Panc1 (cell line): ENCODE results near the gene TLE3. TPM values are rescaled to one million over a fixed set of nuclear protein-coding genes. Genes with fewer than 3 reads are reported as not detected.

Experiments
- ATAC-seq: fragments of 200-7000 bp; cut with Tn5 transposase; 2 replicates; pipeline ENCODE4 v1.9.1; 2020; ENCODE audit warnings: mild to moderate bottlenecking, moderate library complexity
- BruUV-seq: library from RNA; stranded (reverse); fragments of 400-500 nt; replicated peaks from 2 replicates; lab custom pipeline; 2021; lab: Mats Ljungman, UMichigan
- CTCF ChIA-PET: fragments of 300-600 bp; sonication (Branson Sonifier 250); formaldehyde crosslinking; loops from one replicate; lab custom pipeline; 2022; ENCODE audit warnings: antibody characterized with exemption; lab: Charles Lee
- POLR2A ChIA-PET: fragments of 300-600 bp; sonication (Branson Sonifier 250); formaldehyde crosslinking; loops from one replicate; lab custom pipeline; 2022; ENCODE audit warnings: antibody characterized with exemption; lab: Charles Lee
- DNase-seq: peaks from one replicate; pipeline ENCODE4 v3.0.0-alpha.2; 2010; ENCODE audit warnings: low read depth, low spot score
- H3K27ac ChIP-seq: 2 replicates; pipeline ENCODE4 v1.5.1; 2011; ENCODE audit warnings: mild to moderate bottlenecking, low read length, inconsistent platforms
- H3K27me3 ChIP-seq: fragments of 200-500 bp; sonication (Bioruptor generic); 2 replicates; pipeline ENCODE4 v1.6.0; 2014; ENCODE audit warnings: low read length, inconsistent platforms; ENCODE audit not compliant: control insufficient read depth, insufficient read depth
- H3K36me3 ChIP-seq: fragments of 200-500 bp; sonication (Bioruptor generic); 2 replicates; pipeline ENCODE4 v1.5.1; 2014; ENCODE audit warnings: inconsistent platforms, mild to moderate bottlenecking, low read length, moderate library complexity; ENCODE audit not compliant: control insufficient read depth, insufficient read depth
- H3K4me1 ChIP-seq: 2 replicates; pipeline ENCODE4 v1.5.1; 2011; ENCODE audit warnings: inconsistent platforms, mild to moderate bottlenecking, low read length, moderate library complexity; ENCODE audit not compliant: control insufficient read depth, insufficient read depth
- H3K4me3 ChIP-seq, 2 experiments: 2 replicates each; pipeline ENCODE4 v1.5.1; 2011 to 2012; ENCODE audit warnings: low read depth in 2 of 2, low read length in 2 of 2, mild to moderate bottlenecking in 2 of 2, inconsistent platforms in 1 of 2, moderate library complexity in 1 of 2
- H3K9me3 ChIP-seq: fragments of 200-500 bp; sonication (Bioruptor generic); 2 replicates; pipeline ENCODE4 v1.5.1; 2014; ENCODE audit warnings: low read depth, mild to moderate bottlenecking, inconsistent platforms, low read length, moderate library complexity; ENCODE audit not compliant: control insufficient read depth, insufficient read depth
- CTCF ChIP-seq: fragments of 450-650 bp; IDR thresholded peaks from 2 replicates; pipeline ENCODE4 v1.5.1; 2017; ENCODE audit warnings: mild to moderate bottlenecking
- POLR2AphosphoS5 ChIP-seq: IDR thresholded peaks from 2 replicates; pipeline ENCODE4 v1.6.1; 2012; ENCODE audit warnings: mild to moderate bottlenecking, low read depth, low read length, moderate library complexity
- SIN3A ChIP-seq: IDR thresholded peaks from 2 replicates; pipeline ENCODE4 v1.6.1; 2012; ENCODE audit warnings: low read depth, mild to moderate bottlenecking, low read length, moderate library complexity, borderline replicate concordance; ENCODE audit not compliant: insufficient read depth
- TCF7L2 ChIP-seq: IDR thresholded peaks from 2 replicates; pipeline ENCODE4 v1.6.1; 2011; ENCODE audit warnings: mild to moderate bottlenecking, low read depth, low read length, inconsistent platforms
- in situ Hi-C: cut with HindIII; loops from 2 replicates; pipeline ENCODE4 v1.10.0; 2016; ENCODE audit warnings: low sequenced_read_pairs, low pct_unique_long_range_greater_than_20kb
- intact Hi-C: fragments of 100-400 bp; cut with micrococcal nuclease; formaldehyde crosslinking; loops from one replicate; pipeline ENCODE4 v1.10.0; 2022; ENCODE audit not compliant: unreplicated experiment
- total RNA-seq: library from RNA; stranded (reverse); gene quantifications from one replicate; pipeline ENCODE4 v1.2.1, GENCODE V29; 2021; ENCODE audit not compliant: unreplicated experiment
- TF ChIP-seq, protein P1 (sequence below), 2 experiments: IDR thresholded peaks; 2 replicates each; pipeline ENCODE4 v1.6.1; 2011 to 2012; ENCODE audit warnings: low read depth in 2 of 2, control low read depth in 1 of 2, low read length in 1 of 2, mild to moderate bottlenecking in 1 of 2, moderate library complexity in 1 of 2; ENCODE audit not compliant: insufficient read depth in 1 of 2

TLE3 gene
- total RNA-seq, 1 experiment from 2014 or later = 132 TPM

- H3K27me3 ChIP-seq = no peaks in the 10 kb centered on the region
- H3K36me3 ChIP-seq = peaks cover 26% of the 10 kb centered on the region
- no peak overlapping the region for H3K27ac ChIP-seq
- no peaks in the 10 kb centered on the region for H3K9me3 ChIP-seq
- DNase-seq = no peak
- TF ChIP-seq, protein P1, sequence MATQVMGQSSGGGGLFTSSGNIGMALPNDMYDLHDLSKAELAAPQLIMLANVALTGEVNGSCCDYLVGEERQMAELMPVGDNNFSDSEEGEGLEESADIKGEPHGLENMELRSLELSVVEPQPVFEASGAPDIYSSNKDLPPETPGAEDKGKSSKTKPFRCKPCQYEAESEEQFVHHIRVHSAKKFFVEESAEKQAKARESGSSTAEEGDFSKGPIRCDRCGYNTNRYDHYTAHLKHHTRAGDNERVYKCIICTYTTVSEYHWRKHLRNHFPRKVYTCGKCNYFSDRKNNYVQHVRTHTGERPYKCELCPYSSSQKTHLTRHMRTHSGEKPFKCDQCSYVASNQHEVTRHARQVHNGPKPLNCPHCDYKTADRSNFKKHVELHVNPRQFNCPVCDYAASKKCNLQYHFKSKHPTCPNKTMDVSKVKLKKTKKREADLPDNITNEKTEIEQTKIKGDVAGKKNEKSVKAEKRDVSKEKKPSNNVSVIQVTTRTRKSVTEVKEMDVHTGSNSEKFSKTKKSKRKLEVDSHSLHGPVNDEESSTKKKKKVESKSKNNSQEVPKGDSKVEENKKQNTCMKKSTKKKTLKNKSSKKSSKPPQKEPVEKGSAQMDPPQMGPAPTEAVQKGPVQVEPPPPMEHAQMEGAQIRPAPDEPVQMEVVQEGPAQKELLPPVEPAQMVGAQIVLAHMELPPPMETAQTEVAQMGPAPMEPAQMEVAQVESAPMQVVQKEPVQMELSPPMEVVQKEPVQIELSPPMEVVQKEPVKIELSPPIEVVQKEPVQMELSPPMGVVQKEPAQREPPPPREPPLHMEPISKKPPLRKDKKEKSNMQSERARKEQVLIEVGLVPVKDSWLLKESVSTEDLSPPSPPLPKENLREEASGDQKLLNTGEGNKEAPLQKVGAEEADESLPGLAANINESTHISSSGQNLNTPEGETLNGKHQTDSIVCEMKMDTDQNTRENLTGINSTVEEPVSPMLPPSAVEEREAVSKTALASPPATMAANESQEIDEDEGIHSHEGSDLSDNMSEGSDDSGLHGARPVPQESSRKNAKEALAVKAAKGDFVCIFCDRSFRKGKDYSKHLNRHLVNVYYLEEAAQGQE (IDR thresholded peaks at IDR 0.05; ENCODE audit: insufficient read depth in 1 of 2, low read depth in 2 of 2, low read length in 1 of 2) = no peak
- no peak for ATAC-seq
- ChIA-PET CTCF (no interaction called here), POLR2A (no interaction called here)
- intact Hi-C loops (no loop called here), in situ Hi-C loops (no loop called here)
- BruUV-seq = no TSS peak
- no peak overlapping the region for H3K4me3 ChIP-seq
- H3K4me1 ChIP-seq = peaks cover 2% of the 10 kb centered on the region; the same call in 1 of the 2 replicates
Measured at GRCh38 chr15:70074380-70074779, 23.3 kb downstream of the TLE3 start.

GRCh38 chr15:70072479-70072878, 25.2 kb downstream of the TLE3 start:
- Histone ChIP-seq H3K27me3 (no peaks in the 10 kb centered on the region), H3K27ac (no peak overlapping the region), H3K4me1 (no peaks in the 10 kb centered on the region; the same call in 1 of the 2 replicates), H3K4me3 (no peak overlapping the region), H3K9me3 (no peaks in the 10 kb centered on the region), H3K36me3 (peaks cover 35% of the 10 kb centered on the region)
- no peak for TF ChIP-seq POLR2AphosphoS5
- TF ChIP-seq, protein P1 (IDR thresholded peaks at IDR 0.05; ENCODE audit: insufficient read depth in 1 of 2, low read depth in 2 of 2, low read length in 1 of 2) = no peak
- no peak for TF ChIP-seq SIN3A
- no peak for TF ChIP-seq TCF7L2
- no peak for TF ChIP-seq CTCF
- ChIA-PET POLR2A (no interaction called here), CTCF (no interaction called here)
- BruUV-seq = no TSS peak
- in situ Hi-C loops = no loop called here
- DNase-seq (no peak), ATAC-seq (no peak)
- intact Hi-C loops = no loop called here
